ENCODE measurements around the gene SCMH1.

The SCMH1 gene

GRCh38 chr1:41020654-41021053, 221.5 kb downstream of the SCMH1 start:
- TF ChIP-seq, protein P1, sequence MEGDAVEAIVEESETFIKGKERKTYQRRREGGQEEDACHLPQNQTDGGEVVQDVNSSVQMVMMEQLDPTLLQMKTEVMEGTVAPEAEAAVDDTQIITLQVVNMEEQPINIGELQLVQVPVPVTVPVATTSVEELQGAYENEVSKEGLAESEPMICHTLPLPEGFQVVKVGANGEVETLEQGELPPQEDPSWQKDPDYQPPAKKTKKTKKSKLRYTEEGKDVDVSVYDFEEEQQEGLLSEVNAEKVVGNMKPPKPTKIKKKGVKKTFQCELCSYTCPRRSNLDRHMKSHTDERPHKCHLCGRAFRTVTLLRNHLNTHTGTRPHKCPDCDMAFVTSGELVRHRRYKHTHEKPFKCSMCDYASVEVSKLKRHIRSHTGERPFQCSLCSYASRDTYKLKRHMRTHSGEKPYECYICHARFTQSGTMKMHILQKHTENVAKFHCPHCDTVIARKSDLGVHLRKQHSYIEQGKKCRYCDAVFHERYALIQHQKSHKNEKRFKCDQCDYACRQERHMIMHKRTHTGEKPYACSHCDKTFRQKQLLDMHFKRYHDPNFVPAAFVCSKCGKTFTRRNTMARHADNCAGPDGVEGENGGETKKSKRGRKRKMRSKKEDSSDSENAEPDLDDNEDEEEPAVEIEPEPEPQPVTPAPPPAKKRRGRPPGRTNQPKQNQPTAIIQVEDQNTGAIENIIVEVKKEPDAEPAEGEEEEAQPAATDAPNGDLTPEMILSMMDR (IDR thresholded peaks at IDR 0.05; ENCODE audit: extremely low read depth, missing control alignments): no peak
- no peak for DNase-seq (ENCODE audit: low spot score)

GRCh38 chr1:41020109-41020576, 222.0 kb downstream of the SCMH1 start:
- DNase-seq (ENCODE audit: low spot score): no peak
- TF ChIP-seq, protein P1 (IDR thresholded peaks at IDR 0.05; ENCODE audit: extremely low read depth, missing control alignments): no peak

DNA sequence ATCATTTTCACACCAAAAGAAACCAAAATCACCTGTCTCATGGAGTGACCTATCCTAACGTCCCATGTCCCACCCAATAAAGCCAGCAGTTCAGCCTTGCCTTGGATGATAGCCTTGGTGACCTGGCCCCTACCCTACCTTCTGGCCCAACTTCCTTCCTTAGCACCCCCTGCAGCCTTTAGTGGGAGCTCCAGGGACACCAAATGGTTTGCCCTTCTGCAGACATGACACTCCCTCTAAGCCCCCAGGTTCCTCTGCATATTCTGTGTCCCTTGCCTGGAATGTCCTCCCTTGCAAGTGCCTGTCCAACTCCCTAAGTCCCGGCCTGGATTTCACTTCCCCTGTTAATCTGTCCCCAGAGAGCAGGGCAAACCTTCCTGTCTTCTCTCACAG, 222.8 kb downstream of the SCMH1 start:
- no peak for DNase-seq (ENCODE audit: low spot score)
- TF ChIP-seq, protein P1 (IDR thresholded peaks at IDR 0.05; ENCODE audit: extremely low read depth, missing control alignments): no peak

GRCh38 chr1:41018018-41018410, 224.1 kb downstream of the SCMH1 start:
- TF ChIP-seq, protein P1 (IDR thresholded peaks at IDR 0.05; ENCODE audit: extremely low read depth, missing control alignments): no peak
- no peak for DNase-seq (ENCODE audit: low spot score)

GRCh38 chr1:41017141-41018017, 224.7 kb downstream of the SCMH1 start:
- TF ChIP-seq, protein P1 (IDR thresholded peaks at IDR 0.05; ENCODE audit: extremely low read depth, missing control alignments): no peak

DNA sequence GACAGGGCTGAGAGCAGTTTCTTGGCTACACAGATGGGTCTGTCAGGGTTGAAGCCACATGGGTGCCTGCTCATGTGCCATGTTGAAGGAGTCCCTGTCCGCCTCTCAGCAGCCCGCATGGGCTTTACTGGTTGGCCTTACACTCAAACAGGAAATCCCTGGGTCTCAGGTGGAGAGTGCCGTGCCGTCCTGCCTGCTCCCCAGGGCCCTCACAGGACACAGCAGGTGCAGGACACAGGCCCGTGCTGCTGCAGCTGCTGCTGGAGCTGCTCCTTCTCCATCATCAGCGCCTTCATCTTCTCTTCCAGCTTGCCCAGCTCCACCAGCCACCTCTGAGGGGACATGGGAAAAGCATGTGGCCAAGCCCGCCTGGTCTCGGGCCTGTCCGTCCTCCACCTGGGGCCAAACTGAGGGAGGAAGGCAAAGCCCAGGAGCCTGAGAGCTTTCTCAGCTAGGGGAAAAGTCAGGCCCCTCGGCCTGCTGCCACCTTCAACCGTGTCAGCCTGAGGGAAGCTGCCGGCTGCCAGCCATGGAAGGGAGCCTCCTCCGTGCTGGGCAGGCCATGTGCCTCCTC, 226.1 kb downstream of the SCMH1 start:
- TF ChIP-seq, protein P1 (IDR thresholded peaks at IDR 0.05; ENCODE audit: extremely low read depth, missing control alignments): no peak
- no peak for DNase-seq (ENCODE audit: low spot score)

More at GRCh38 chr1:41017141-41018017, 224.7 kb downstream of the SCMH1 start:
- DNase-seq (ENCODE audit: low spot score): no peak

DNA sequence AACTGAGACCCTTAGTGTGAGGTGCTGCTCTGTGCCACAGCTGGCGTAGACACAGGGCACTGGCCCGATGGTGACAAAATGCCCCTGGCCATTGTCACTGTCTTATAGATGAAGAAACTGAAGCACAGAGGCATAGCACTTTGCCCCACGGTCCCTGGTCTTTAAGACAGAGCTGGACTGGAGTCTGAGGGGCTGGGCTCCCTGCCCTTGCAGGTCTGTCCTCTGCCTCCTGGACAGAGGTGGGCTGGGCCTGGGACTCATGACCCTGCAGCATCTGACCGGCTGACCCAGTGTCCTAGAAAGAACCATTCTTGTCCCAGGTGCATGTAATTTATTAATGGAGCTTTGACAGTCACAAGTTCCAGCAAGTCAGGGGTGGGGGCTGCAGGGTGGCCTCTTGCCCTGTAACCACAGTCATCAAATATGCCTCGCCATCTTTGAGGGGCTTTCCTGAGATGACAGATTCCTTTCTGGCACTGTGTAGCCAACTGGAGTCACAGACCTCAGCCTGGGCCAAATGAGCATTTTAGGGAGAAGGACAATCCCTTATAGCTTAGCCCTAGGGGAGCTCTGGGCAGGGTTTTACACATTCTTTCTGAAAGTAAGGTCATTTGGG, 226.7 kb downstream of the SCMH1 start:
- DNase-seq (ENCODE audit: low spot score): no peak
- TF ChIP-seq, protein P1 (IDR thresholded peaks at IDR 0.05; ENCODE audit: extremely low read depth, missing control alignments): no peak
